RWPE2 (cell line): Measurements from ENCODE around the gene CHI3L2.

Source experiments
- ATAC-seq: fragments of 200-7000 bp; cut with Tn5 transposase; 3 replicates; pipeline ENCODE4 v1.9.1; 2021; ENCODE audit warnings: low read depth
- DNase-seq: peaks from one replicate; pipeline ENCODE4 v3.0.0-alpha.2; 2020; ENCODE audit warnings: low spot score
- H3K27ac ChIP-seq: fragments of 450-650 bp; 2 replicates; pipeline ENCODE4 v1.5.1; 2017; ENCODE audit warnings: mild to moderate bottlenecking; ENCODE audit not compliant: poor library complexity, severe bottlenecking
- H3K27me3 ChIP-seq: fragments of 250-450 bp; sonication (Bioruptor Pico); 2 replicates; pipeline ENCODE4 v1.5.1; 2021; ENCODE audit warnings: mild to moderate bottlenecking, moderate library complexity; ENCODE audit not compliant: insufficient read depth, poor library complexity, severe bottlenecking
- H3K36me3 ChIP-seq: fragments of 250-450 bp; sonication (Bioruptor Pico); 2 replicates; pipeline ENCODE4 v1.5.1; 2020; ENCODE audit warnings: low read depth, mild to moderate bottlenecking, moderate library complexity
- H3K4me1 ChIP-seq: fragments of 250-450 bp; sonication (Bioruptor Pico); 2 replicates; pipeline ENCODE4 v1.5.1; 2021; ENCODE audit warnings: mild to moderate bottlenecking, moderate library complexity; ENCODE audit not compliant: insufficient read depth, poor library complexity, severe bottlenecking
- H3K4me3 ChIP-seq: fragments of 250-450 bp; sonication (Bioruptor Pico); 2 replicates; pipeline ENCODE4 v1.5.1; 2021; ENCODE audit warnings: mild to moderate bottlenecking, moderate library complexity; ENCODE audit not compliant: severe bottlenecking
- H3K9me3 ChIP-seq: fragments of 250-450 bp; sonication (Bioruptor Pico); 2 replicates; pipeline ENCODE4 v1.5.1; 2021; ENCODE audit warnings: mild to moderate bottlenecking, moderate library complexity; ENCODE audit not compliant: severe bottlenecking
- TF ChIP-seq, protein P1 (sequence below): fragments of 450-650 bp; IDR thresholded peaks from one replicate; pipeline ENCODE4 v1.5.1; 2017; ENCODE audit warnings: mild to moderate bottlenecking, moderate library complexity; ENCODE audit not compliant: poor library complexity, severe bottlenecking

CHI3L2 gene, protein sequence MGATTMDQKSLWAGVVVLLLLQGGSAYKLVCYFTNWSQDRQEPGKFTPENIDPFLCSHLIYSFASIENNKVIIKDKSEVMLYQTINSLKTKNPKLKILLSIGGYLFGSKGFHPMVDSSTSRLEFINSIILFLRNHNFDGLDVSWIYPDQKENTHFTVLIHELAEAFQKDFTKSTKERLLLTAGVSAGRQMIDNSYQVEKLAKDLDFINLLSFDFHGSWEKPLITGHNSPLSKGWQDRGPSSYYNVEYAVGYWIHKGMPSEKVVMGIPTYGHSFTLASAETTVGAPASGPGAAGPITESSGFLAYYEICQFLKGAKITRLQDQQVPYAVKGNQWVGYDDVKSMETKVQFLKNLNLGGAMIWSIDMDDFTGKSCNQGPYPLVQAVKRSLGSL

DNA sequence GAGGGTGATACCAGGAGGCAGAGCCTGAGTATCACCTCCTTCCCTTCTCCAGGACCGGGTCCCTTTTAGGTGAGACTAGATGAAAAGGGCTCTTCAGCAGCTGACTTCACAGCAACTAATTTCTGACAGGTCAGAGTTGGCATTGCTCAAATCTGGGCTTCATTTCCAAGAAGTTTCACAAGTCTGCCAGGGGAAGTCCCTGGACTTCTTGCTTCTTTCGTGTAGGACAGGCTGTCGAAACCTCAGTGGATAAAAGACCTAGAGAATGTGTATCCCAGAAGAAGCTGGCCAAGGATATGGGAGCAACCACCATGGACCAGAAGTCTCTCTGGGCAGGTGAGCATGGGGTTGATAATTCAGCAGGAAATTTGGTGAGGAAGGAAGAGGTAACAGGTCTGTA is at the start of gene CHI3L2:
TSS of gene CHI3L2 (plus strand) at position 280 of the 400 bp plus-strand sequence. CDS start at position 297, 17 bp downstream.
- TF ChIP-seq, protein P1, sequence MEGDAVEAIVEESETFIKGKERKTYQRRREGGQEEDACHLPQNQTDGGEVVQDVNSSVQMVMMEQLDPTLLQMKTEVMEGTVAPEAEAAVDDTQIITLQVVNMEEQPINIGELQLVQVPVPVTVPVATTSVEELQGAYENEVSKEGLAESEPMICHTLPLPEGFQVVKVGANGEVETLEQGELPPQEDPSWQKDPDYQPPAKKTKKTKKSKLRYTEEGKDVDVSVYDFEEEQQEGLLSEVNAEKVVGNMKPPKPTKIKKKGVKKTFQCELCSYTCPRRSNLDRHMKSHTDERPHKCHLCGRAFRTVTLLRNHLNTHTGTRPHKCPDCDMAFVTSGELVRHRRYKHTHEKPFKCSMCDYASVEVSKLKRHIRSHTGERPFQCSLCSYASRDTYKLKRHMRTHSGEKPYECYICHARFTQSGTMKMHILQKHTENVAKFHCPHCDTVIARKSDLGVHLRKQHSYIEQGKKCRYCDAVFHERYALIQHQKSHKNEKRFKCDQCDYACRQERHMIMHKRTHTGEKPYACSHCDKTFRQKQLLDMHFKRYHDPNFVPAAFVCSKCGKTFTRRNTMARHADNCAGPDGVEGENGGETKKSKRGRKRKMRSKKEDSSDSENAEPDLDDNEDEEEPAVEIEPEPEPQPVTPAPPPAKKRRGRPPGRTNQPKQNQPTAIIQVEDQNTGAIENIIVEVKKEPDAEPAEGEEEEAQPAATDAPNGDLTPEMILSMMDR = no peak
- Histone ChIP-seq H3K36me3 (no peaks in the 10 kb centered on the region), H3K27ac (no peak within 1 kb of the TSS), H3K9me3 (no peaks in the 10 kb centered on the region), H3K4me1 (peaks cover 11% of the 10 kb centered on the region), H3K27me3 (no peaks in the 10 kb centered on the region), H3K4me3 (no peak within 1 kb of the TSS)
- DNase-seq (no peak), ATAC-seq (no peak)

DNA sequence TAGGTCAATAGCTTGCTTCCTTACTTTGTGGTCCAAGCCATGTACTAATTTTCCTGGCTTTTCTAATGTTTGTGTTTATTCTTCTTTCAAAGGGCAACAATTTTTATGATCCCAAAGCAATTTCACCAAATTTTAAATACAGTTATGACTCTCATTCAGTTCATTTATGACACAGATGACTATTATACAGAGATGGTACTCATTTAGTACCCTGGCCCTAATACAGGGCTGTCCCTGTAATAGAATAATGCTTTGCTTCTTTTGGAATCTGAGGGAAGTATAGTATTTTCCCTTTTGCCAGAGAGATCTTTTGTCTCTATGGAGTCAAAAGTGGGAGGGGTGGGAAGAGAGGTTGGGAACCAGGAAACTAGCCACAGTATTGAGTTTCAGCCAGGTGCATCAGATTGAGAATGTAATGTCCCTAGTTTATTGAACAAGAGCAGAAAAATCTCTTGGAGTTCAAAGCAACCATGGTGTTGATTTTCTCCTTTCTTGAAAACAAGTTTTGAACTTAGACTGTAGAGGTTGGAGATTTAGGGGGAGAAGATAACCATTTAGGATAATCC is 47.5 kb upstream of the CHI3L2 start:
- no peak overlapping the region for H3K27ac ChIP-seq
- peaks cover 63% of the 10 kb centered on the region for H3K36me3 ChIP-seq
- DNase-seq = no peak
- H3K4me3 ChIP-seq = no peak overlapping the region
- H3K9me3 ChIP-seq = no peaks in the 10 kb centered on the region
- no peak for ATAC-seq
- no peaks in the 10 kb centered on the region for H3K27me3 ChIP-seq
- H3K4me1 ChIP-seq = no peaks in the 10 kb centered on the region
- TF ChIP-seq, protein P1 = no peak

DNA sequence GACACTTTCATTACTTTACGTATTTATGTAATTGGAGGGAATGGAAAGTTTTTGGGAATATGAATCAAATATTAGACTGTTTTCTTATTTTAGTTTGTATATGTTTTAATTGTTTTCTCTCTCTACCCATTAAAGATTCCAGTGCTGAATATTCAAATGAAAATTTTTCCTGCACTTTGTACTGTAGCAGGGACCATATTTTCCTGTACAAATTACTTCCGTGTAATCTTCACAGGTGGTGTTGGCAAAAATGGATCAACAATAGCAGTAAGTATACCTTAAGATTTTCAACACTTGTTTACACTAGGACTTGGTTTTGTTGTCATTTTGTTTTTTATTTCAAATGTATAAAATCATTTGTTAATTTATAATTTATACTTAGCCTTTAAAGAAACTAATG is 45.5 kb upstream of the CHI3L2 start:
- Histone ChIP-seq H3K4me1 (no peaks in the 10 kb centered on the region), H3K36me3 (peaks cover 62% of the 10 kb centered on the region)
- TF ChIP-seq, protein P1 = no peak

DNA sequence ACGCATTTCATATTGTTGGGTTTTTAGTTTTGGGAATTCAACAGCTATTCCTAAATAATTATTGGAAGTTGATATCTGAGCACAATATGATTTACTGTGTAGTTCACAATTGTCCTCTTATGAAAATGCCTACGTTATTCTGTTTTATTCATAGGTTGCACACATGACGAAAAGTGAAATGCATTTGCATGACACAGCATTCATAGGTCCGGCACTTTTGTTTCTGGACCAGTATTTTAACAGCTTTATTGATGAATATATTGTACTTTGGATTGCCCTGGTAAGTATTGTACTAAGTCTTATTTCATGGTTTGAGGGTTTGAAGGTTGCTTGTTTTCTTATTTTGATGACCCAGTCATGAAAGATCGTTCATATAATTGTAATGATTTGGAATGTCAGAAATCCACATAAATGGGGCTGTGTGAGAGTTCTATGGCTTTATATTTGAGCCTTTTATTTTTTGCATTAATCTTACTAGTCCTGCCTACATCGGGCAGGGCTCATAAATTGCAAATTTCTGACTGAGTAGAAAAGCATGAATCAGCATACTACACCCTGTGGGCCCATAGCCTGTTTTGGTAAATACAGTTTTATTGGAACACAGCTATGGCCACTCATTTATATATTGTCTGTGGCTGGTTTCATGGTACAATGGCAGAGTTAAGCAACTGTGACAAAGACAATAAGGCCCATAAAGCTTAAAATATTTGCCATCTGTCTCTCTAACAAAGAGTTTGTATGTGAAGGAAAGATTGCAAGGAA is 44.0 kb upstream of the CHI3L2 start:
- TF ChIP-seq, protein P1 = no peak
- Histone ChIP-seq H3K4me3 (no peak overlapping the region), H3K27ac (no peak overlapping the region), H3K36me3 (peaks cover 64% of the 10 kb centered on the region), H3K9me3 (no peaks in the 10 kb centered on the region), H3K4me1 (no peaks in the 10 kb centered on the region), H3K27me3 (no peaks in the 10 kb centered on the region)
- no peak for ATAC-seq
- DNase-seq = no peak

More for the DNA sequence above, 45.5 kb upstream of the CHI3L2 start:
- no peaks in the 10 kb centered on the region for H3K27me3 ChIP-seq
- H3K27ac ChIP-seq = no peak overlapping the region
- H3K4me3 ChIP-seq = no peak overlapping the region
- ATAC-seq (no peak), DNase-seq (no peak)
- no peaks in the 10 kb centered on the region for H3K9me3 ChIP-seq
